Activated naive CD8-positive, alpha-beta T cell treated with anti-CD3 and anti-CD28 coated beads, Interleukin-2, amount 50 U/mL, for 16 hours (primary cell): ENCODE data around the gene EHMT1.

Source experiments
- DNase-seq: peaks from one replicate; pipeline ENCODE4 v3.0.0-alpha.2; 2020; ENCODE audit warnings: low read depth, low spot score

EHMT1 gene

DNA sequence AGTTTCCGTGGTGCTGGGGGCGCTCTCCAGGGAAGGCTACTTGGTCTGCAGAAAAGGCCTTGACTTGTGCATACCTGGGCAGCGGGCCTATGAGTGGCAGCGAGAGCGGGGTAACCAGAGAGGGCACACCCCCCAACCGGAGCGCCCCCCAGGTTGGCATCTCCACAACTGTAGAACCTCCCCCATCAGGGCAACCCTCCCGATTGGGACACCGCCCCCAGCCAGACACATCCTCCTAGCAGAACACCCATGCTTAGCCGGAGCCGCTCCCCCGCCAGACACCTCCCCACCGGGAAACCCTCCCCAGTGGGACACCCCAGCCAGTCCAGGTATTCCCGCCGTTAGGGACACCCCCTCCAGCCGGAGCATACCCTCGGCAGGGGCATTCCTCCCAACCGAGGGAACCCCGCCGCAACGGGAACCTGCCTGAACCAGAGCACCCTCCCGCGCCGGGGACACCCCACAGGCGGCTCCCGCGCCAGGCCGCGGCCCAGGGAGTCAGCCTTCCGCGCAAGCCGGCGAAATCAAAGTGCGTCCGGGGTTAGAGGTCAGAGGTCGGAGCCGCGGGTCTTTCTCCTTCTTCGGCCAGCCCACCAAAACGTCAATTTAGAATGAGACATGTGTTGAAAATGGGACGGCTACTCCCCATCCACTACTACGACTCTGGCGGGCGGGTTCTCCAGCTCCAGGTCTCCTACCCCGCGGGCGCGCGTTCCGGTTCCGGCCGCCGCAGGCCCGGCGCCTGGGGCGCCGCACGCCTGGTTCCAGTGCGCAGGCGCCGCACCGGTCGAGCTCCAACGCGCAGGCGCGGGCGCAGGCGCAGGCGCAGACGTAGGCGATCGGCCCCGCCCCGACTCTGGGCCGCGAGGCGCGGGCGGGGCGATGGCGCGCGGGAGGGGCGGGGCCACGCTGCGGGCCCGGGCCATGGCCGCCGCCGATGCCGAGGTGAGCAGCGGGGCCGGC lies at the start of gene EHMT1:
EHMT1 (plus strand) TSS at position 901 of the 963 bp plus-strand sequence; CDS start at position 925, 24 bp downstream.
- DNase-seq: peak; percentile 71

DNA sequence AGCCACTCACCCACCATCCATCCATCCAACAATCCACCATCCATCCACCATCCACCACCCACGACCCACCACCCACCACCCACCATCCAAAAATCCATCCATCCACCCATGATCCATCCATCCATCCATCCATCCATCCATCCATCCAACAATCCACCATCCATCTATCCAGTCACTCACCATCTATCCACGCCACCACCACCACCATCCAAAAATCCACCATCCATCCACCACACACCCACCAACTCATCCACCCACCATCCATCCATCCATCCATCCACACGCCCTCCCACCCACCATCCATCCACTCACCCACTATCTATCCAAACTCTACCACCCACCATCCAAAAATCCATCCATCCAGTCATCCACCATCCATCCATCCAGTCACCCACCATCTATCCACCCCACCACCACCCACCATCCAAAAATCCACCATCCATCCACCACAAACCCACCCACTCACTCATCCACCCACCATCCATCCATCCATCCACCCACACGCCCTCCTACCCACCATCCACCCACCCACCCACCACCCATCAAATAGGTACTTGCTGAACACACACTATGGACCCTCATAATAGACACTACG lies 49.1 kb upstream of the EHMT1 start:
- DNase-seq: no peak

DNA sequence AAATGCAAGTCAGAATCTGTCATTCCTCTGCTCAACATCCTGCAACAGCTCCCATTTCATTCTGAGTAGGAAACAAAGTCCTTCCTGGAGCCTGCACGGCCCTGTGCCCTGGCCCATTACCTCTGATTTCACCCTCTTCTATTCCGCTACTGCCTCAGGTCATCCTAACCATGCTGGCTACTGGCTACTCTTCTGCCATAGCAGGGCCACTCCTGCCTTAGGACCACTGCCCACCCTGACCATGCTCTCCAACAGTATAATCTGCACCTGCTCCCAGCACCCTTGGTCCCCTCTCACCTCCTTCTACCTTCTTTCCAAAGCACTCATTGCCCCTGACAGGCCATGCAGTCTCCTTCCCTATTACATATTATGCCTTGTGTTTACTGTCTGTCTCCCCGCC lies 48.2 kb upstream of the EHMT1 start:
- no peak for DNase-seq

DNA sequence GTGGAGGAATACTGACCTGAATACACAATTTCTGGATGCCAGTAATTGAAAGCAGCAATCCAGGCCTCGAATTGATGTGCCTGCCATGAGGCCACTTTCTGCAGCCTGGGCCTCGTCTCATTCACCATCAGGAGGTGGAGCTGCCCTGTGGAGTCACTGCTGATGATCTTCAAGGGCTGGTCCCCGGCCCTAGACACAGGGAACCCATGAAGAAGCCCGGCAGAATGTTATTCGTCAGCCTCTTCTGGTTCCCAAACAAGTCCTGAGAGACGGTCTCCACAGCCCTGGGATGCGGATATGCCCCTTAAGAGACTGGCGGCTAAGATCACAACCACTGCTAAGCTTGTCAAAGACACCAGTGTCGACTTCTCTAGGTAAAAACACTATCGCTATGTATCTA lies 44.6 kb upstream of the EHMT1 start:
- DNase-seq: no peak

DNA sequence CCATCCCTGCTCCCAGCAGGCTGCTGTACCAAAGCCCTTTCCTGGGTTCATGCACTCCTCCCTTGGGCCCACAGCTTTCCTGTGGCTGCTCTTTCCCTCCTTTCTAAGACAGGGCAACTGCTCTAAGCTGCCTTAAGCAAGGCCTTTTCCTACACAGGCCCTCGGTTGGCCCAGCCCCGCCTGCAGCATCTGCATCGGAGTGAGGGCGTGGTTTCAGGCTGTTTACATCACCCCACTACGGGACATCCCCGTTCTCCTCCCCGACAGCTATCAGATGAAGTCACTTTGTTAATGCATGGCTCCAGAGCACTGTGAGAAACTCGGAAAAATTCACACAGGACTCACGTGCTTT lies 43.5 kb upstream of the EHMT1 start:
- DNase-seq: no peak

DNA sequence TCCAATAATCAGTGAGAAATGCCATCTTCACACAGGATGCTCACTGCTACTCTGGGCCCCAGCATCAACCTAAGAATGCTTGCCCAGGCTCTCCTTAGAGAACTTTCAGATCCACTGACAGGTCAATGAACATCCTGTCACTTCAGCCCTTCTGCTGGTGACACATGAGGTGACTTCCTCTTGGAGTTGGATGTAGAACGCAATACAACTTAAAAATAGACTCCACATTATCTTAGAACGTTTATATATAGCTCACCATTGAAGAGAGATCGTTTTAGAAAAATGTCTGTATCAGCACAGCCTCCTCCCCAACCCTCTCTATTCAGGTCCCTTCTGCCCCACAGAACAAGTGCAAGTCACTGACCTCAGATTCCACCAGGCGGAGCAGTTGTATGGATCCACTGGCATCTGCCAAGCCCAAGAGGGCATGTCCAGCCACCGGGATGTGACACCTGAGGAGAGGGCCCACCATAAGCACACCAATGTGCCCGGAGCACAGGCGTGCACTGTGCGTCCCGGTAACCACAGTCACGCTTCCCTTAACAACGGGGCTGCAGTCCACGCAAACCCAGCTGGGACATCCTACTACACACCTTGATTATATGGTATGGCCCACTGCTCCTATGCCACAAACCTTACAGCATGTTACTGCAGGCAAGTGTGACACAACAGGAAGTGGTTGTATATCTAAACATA lies 42.9 kb upstream of the EHMT1 start:
- no peak for DNase-seq

DNA sequence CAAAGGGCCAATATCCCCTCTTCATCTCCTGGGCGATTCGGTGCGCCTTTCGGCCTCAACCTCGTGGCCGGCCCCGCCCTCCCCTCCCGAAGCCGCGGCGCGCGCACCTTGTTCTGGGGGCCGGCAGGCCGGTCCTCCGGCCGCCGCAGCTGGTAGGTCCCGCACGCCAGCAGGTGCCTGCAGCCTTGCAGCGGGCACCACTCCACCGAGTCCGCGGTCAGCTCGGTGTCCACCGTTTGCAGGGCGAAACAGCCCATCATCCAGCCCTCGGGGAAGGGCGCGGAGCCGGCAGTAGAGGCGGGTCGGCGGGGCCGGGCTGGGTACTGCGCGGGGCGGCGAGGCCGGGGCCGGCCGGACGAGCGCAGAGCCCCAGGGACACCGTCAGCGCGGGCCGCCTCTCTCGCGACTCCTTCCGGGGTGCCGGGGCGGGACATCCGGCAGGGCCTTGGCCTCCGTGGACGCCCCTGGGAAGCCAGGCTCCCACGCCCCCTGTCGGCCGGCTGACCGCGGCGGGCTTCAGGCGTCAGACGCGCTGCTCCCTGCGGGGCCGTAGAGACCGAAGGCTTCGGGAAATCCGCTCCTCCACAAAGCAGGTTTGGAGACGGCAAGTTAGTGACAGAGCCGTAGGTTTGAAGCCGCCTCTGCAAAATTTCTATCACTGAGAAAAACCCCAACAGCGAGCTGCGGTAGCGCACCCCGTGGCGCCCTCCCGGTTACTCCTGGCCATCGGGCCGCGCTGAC lies 40.1 kb upstream of the EHMT1 start, which contains the start of gene DPH7:
DPH7 (minus strand) TSS at position 408 of the 741 bp plus-strand sequence; CDS start at position 260, 148 bp downstream.
- DNase-seq: peak; percentile 93

DNA sequence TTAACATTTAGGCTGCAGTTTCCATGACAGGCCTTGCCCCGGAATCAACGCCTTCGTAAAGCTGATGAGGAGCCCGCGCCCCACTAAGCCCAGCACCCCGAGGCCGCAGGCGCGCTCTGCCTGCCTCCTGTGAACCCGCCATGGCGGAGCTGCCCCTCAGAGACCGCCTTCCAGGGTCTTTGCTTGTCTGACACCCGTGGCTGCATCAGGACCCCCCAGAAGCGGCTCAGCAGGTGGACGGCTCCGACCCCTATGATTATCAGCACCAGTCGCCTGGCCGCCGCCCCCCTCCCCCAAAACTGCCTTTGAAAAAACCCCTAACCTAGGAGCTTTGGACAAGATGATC lies 39.6 kb upstream of the EHMT1 start:
- no peak for DNase-seq

DNA sequence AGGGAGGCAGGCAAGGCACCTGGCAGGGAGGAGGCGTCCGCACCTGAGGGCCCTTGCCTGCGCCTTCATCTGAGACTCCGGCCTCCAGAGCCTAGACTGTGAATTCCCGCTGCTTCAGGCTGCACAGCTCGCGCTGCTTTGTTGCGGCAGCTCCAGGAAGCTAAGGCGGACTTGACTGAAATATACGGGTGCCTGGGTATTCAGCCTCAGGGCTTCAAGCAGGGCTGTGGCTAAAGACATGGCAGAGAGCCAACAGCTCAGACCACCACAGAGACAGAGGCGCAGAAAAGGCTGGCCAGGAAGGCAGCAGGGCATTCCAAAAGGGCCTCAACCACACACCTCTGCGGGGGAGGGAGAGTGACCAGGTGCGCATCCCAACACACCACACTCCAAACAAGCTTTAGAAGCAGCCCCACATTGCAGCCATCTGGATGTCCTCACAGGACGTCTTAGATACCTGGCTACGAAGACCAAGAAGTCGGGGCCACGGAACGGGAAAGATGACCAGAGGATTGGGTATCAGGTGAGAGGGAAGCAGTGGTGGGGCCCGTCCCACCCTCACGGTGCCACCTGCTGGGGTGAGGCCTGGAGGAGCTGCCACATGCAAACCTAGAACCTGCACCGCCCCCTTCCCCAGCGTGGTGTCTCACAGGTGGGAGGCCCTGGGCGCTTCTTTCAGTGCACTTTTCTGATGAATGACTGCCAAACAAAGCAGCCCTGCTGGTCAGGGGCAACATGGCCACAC lies 38.4 kb upstream of the EHMT1 start:
- no peak for DNase-seq

DNA sequence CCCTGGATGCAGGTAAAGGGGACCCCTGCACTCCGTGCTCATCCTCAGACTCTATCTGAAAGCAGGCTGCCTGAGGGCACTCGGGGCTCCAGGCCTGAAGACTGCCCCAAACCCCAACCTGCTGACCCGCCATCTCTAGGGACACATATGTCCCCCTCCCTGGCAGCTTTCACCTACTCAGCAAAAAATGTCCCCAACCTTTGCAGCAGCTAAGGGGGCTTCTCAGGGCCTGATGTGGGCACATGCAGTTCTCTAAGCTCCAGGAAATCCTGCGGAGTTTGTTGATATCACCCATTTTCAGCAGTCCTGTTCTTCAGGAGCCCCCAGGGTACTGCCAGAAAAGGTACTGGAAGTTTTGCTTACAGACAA lies 37.9 kb upstream of the EHMT1 start:
- DNase-seq: no peak

DNA sequence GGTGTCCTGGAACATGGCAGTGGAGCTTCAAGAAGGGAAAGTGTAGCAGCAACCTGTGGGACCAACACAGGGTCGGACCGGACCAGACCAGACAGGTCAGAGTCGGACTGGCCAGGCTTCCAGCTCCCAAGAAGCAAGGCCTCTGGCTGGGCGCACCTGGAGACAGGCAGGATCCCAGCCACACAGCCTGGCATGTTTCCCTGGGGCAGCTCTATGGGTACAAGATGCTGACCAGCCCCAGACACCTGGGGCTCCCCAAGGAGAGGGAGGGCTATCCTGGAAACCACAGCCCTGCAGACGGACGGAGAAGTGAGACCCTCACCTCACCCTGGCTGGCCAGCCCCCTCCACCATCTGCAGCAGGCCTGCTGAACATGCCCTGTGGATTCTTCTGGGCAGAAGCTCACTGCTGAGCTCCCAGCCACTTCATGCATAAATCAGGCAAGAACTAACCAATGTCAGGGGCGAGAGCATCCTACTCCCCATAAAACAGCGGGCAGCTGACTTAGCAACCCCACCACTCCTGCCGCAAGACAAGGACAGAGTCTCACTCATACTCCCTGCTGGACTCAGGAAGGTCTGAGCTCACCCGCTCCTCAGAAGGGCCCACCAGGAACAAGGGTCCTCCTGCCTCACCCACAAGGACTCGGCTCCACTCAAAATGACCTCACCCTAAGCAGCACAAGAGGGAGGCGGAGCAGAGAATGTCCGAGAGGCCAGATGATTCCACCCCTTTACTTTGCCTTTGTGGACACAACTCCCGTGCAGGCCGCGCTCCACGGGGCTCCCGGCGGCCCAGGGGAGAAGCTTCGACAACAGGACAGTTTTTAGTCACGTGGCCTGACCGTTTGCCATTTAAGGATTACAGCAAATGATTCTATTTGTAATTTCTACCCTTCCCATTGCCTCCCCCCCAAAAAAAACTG lies 37.2 kb upstream of the EHMT1 start:
- DNase-seq: no peak

DNA sequence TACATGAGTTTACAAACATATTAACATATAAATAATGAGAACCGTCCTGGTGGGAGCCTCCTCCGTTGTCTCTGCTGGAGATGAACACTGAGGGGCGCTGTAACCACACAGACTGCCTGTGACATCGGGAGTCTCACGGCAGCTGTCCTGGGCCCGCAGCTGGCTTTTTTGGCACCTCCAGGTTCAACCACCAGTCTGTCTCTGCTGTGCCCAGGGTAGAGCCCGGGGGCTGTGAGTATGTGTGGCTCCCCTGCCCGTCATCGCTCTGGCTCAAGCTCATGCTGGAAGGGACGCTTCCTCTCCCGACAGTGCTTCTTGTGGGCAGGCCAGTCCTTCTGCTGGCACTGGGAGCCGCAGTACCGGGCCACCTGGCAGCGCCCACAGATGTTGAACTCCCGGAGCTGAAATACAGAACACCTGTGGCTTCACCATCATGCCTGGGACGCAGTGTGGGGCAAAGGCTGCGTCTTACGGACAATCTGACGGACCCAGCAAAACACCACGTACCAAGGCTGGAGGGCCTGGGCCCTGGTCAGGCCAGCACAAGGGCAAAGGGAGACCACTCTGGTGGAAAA lies 36.4 kb upstream of the EHMT1 start:
- DNase-seq: no peak

DNA sequence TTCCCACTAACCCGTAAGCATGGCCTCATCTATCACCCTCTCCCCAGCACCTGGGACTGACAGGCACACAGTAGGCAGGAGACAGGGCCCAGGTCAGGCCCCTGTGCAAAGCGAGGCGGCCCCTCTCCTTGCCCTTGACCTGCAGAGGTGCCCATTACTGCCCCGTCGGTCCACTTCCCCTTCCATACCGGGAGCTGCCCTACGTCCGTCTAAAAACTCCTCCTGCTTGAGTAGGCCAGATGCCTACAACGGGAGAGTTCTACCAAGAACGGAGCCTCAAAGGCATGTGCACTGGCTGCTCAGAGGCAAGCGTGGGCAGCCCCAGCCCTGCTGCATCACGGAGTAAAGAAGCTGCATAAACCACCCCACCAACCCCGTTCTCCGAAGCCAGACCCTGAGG lies 35.5 kb upstream of the EHMT1 start:
- DNase-seq: no peak

DNA sequence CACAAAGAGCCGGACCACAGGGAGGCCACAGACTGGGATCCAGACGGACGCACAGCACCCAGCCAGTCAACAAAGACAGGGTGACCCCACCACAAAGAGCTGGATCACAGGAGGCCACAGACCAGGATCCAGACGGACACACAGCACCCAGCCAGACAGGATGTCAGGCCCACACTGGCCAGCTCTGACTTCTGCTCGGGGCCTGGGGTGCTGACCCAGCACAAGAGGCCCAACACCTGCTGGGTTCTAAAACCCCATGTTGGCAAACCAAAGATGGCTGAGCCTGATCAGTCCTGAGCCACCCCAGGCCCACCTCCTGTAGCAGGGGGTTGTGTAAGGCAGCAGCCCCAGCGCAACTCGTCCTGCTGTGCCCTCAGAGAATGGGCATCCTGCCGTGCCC lies 34.8 kb upstream of the EHMT1 start:
- no peak for DNase-seq

DNA sequence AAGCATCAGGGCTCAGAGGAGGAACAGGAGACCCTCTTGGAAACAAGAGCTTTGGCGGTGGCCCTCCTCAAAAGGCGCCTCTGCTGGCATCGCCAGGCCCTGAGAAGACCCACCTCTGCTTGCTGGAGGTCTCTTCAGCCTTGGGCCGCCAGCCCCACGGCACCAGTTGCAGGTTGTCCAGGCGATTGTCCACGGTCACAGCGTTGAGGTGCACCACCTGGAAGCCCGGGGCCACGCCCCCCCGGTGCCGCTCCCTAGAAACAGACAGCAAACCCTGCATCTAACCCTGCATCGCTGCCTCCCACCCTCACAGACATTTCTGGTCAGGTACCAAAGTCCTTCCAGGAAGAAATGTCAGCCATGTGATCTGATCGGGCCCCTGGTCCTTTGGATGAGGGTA lies 32.0 kb upstream of the EHMT1 start:
- no peak for DNase-seq

DNA sequence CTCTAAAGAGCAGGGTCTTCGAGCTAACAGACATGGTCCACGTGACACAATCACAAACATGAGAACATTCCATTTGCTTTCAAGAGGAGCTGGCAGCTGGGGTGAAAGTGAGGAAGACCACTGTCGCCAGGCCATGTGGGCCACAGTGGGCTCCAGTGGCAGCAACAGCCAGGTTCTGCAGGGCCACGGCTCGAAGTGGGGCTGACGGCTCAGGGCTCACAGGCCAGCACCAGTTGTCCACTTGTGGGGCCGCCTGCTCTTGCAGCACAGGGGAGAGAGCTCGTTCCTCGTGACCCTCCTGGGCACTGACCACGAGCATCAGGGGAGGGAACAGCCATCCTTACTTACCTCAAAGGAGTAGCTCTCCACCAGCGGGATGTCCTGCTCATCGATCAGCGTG lies 30.5 kb upstream of the EHMT1 start:
- DNase-seq: no peak

DNA sequence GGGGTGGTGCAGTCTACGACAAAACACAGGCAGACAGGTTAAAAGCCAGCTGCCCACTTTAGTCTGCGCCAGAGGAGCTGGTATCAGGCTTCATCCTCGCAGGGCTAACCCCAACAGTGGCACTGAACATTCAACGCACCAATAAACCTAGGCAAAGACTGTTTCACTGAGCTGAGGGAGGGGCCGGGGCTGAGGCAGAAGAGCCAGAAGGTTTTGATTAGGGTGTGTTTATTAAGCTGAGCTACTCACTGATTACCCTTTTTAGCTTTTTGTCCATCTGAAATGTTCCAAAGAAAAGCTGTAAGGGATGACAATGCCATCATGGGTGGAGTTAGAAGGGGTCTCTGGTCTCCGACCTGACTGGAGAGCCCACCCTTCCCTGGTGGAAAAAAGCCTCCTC lies 29.9 kb upstream of the EHMT1 start:
- no peak for DNase-seq

DNA sequence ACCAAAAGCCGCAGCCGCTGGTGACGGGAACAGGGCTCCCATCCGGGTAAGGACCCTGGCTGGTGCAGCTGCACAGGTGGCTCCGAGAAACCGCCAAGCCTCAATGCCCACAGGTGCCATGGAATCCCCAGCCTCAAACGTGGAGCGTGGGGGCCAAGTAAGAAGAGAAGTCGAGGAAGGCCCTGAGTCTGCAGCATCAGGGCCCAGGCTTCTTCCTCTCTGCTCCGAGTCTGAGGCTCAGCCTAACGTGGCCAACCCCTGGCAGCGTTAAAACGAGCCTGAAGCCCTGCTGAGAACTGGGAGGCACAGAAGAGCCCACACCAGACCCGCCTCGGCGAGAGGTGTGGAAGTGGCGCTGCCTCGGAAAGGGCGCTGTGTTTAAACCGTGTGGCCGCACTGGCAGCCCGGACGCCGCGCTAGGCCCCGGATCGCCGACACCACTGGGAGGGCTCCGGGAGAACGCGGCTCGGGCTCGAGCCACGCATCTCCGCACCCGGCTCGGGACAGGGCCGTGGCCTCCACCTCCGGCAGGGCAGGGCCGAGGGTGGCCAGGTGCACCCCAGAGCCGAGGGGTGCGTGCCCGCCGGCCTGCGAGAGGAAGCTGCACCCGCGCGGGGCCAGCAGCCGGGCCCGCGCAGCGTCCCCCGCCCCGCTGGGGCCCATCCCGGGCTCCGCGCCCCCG lies 29.2 kb upstream of the EHMT1 start:
- DNase-seq: no peak

DNA sequence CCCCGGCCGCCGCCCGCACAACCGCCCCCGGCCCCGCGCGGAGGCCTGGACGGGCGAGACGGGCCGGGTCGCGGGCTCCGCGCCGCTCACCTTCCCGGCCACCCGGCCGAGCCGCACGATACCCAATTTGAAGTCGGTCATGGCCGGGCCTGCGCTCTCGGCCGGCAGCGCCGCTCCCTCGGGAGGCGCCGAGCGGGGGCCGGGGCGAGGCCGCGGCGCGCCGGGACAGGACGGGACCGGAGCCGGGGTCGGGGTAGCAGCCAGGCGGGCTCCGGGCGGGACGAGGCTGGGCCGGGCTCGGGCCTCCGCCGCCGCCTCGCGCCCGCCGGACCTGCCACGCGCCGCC lies 28.7 kb upstream of the EHMT1 start:
- DNase-seq: no peak
